NAMALWA (cell line): ENCODE results near the gene LHX2.

Experiments
- DNase-seq: peaks from one replicate; pipeline ENCODE4 v3.0.0-alpha.2; 2015; ENCODE audit warnings: low spot score

LHX2 gene

DNA sequence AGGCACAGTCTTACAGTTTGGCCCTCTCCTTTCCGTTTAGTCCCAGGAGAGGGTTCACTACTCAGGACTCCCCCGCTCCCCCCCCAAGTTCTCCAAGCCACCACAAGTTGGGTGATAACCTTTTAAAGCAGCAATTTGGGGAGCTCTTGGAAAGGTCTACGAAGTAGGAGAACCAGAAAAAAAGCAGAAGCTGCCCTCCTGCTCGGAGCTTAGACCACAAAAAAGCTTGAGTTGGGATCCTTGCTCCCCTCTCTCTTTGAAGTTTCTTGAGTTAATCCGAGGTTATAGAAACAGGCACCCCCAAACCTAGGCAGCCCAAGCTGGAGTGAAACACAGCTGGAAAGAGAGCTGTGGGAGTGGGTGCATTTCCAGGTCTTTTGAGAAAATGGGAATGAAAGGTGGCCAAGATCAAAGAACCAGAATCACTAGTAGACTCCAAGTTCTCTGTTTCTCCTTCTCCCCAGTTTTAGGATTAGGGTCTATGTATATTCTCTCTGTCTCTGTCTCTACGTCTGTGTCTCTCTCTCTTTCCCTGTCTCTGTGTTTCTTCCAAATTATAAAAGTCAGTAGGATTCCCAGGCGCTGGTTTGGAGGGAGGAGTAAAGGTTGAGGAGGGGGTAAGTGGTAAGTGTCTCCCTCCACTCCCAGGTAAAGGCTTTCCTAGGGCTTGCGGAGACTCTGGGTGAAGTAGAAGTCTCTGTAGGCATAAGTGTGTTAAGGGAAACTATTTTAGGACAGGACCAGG lies 2.8 kb downstream of the LHX2 start:
- no peak for DNase-seq

DNA sequence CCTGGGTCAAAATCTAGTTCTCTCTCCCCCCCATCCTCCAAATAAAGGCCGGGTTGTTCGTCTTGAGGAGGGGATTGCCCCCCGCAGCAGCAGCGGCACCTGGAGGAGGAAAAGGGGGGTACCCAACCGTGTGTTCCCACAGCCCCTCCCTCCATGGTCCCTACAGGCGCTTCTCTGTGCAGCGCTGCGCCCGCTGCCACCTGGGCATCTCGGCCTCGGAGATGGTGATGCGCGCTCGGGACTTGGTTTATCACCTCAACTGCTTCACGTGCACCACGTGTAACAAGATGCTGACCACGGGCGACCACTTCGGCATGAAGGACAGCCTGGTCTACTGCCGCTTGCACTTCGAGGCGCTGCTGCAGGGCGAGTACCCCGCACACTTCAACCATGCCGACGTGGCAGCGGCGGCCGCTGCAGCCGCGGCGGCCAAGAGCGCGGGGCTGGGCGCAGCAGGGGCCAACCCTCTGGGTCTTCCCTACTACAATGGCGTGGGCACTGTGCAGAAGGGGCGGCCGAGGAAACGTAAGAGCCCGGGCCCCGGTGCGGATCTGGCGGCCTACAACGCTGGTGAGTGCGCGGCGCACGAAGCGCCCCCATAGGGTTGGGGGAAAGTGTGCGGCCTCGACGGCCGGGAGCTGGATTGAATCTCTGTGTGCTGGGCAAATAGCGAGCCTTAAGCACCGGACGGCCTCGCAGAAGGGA lies 3.5 kb downstream of the LHX2 start:
- no peak for DNase-seq

GRCh38 chr9:124015661-124016131 lies 4.1 kb downstream of the LHX2 start:
- no peak for DNase-seq

DNA sequence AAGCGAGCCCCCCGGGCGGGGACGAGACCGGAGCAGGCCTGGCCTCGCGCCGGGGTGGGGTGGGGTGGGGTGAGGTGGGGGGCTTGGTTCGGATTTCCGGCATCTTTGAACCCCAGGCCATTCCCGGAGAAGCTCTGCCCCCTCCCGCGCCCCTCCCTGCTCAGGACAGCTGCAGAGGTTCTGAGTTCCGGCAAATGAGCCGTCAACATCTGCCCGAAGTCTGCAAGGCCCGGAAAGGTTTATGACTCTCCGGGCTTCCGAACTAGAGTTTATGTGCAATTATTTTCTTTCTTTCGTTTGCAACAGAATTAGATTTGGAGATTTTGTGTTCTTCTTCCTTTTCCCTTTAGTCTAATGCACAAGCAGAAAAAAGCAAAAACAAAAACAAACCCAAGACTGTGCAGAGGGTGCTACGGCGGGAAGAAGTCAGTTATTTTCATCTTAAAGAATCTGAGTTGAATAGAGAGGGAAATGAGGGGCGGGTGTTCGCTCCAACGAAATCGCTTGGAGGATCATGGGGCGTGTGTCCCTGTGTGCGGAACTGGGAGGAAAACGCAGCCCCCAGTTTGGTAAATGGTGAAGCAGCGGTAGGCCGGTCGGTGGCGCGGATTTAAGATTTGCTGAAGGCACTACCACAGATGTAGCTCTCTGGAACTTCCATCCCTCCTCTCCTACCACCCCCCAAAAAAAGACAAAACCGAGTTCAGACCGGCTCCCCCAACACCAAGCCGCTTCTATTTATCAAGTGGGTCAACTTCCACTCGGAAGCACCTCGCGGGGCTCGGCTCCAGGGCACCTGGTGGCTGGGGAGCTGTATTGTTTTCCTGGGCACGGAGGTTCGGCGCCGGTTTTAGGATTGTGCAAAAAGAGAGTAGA lies 4.8 kb downstream of the LHX2 start:
- DNase-seq, result no peak

DNA sequence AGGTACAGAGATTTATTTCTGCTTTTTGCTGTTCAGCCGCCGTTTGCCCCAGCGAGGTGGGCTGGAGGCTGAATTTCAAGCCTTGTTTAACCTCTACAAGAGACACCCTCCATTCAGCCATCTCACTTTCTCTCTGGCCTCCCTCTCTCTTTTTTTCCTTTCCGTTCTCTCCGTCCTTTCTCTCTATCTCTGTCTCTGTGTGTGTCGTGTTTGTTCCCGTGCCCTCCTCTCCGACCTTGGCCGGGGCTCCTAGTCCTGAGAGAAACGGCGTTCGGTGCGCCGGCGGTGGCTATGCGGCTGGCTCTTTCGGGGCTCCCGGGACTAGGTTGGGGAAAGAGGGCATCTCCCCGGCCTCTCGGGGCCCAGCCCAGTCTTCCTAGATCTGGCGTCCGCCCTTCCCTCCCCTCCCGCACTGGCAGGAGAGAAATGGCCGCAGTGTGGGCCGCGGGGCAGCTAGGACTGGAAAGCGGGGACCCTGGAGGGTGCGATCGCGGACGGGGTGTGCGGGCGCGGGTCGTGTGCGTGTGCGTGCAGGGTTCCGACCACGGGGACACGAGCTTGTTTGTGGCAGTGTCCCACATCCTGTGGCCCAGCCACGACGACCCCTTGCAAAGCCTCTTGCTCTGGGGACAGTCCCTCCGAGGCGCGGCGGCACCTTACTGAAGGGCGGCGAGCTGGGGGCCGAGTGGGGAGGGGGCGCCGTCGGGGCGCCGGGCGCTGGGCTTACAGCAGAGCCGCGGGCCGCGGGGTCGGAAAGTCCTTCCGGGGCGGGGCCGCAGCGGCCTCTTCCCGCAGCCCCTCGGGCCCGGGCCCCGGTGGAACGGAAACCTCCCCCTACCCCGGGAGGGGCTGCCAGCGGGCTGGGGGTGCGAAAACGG lies 5.7 kb downstream of the LHX2 start:
- no peak for DNase-seq

- no peak for DNase-seq
These were observed 6.6 kb downstream of the LHX2 start for GRCh38 chr9:124017929-124018729.

DNA sequence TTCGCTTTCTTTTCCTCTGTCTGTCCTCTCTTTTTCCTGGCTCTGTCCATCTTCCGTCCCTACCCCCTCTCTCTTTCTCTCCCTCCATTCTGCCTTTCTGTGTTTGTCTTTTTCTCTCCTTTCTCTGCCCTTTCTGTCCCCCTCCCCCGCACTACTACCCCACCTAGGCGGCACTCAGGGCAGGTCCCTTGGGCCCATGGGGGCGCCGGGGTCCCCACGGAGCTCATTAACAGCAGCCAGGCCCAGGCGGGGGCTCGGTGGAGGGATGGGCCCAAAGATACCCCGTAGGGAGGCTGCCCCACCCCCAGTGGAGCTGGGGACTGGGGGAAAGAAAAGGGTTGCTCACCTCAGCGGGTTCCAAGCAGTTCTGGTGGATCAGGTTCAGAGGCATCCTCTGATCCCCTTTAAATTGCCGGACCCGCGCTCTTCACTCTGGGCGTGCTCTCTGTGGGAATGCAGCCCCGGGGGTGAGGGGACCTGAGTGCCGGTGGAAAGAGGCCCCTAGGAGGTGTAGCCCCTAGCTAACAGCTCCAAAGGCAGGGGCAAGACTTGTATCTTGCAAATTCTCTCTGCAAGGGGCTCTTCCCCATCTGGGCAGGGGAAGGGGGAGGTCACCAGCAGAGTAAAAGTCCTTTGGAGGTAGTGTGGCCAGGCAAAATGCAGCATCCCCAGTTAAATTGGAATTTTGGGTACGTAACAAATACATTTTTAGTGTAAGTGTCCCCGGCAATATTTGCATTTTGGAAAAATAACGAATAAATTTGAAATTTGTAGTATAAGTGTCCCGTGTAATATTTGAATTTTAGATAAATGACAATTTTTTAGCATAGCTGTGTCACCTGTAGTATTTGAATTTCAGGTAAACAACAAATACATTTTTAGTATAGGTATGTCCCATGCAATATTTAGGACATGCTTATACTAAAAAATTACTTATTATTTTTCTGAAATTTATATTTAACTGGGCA lies 7.4 kb downstream of the LHX2 start:
- DNase-seq, result no peak

- DNase-seq, result no peak
These were observed 8.4 kb downstream of the LHX2 start for GRCh38 chr9:124019771-124020519.

- peak; percentile 84 for DNase-seq
These were observed 9.2 kb downstream of the LHX2 start for GRCh38 chr9:124020520-124021384.

- no peak for DNase-seq
These were observed 9.8 kb downstream of the LHX2 start for GRCh38 chr9:124021385-124021769.

DNA sequence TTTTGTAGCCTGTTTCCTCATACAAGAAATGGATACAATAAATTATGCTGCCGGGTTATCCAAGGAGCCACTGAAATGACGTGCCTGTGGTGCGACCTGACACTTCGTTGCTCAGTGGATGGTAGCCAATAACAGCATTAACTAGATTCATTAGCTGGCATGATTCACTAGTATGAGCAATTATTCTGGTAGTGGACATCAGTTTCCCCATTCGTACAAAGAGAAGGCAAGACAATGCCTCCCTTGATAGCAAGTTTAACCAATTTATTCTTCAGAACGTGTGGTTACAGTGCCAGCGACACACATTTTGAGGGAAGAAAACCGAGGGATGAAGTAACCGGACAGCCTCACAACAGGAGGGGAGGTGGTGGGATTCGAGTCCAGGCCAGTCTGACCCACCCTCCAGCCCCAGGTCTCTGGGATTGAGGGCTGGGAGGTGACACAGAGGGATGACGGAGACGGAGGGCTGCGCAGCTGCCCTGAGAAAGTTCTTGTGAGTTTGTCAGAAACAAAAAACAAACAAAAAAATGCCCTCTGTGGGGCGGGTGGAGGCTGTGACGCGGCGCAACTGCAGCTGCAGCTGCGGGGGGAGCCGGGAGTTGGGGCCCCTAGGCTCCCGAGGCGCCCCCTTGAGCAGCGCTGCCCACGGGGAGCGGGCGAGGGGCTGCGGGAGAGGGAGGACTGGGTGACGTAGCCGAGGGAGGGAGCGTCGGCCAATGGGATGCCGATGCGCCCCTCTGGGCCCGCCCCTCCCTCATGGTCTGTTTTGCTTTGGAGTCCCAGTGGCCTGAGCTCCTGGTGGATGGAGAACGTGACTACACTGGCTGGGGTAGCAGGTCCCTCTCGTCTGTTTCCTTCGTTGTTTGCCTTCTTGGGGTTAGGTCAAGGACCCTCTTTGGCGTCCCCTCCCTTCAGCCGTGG lies 10.9 kb downstream of the LHX2 start:
- DNase-seq, result no peak

- DNase-seq, result no peak
These were observed 12.5 kb downstream of the LHX2 start for GRCh38 chr9:124024107-124024506.

GRCh38 chr9:124029617-124030016 lies 18.0 kb downstream of the LHX2 start:
- no peak for DNase-seq

- DNase-seq, result no peak
These were observed 19.4 kb downstream of the LHX2 start for GRCh38 chr9:124030969-124031451.

DNA sequence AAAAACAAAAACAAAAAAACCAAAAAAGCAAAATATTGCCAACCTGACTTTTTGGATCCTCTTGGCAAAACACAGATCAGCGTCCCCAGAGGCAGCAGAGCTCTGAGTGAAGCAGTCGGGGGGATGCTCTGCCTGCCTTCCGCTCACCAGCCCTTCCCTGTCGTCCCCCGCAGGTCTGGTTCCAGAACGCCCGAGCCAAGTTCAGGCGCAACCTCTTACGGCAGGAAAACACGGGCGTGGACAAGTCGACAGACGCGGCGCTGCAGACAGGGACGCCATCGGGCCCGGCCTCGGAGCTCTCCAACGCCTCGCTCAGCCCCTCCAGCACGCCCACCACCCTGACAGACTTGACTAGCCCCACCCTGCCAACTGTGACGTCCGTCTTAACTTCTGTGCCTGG lies 20.7 kb downstream of the LHX2 start:
- DNase-seq, result no peak

DNA sequence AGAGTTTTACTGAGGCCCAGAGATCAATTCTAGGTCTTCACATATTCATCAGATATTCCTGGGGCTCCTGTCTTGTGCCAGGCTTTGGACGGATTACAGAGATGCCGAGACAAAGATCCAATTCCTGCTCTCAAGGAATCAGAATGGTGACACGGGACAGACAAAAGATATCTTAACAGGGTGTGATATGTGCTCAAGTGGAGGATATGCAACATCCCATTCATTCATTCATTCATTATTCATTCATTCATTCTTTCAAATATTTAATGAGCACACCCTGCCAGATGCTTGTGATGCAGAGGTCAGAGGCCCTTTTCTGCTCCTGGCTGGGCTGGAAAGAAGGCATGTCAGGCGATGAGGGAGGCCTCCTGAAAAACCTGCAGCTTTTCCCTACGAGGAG lies 21.8 kb downstream of the LHX2 start:
- DNase-seq, result no peak

- no peak for DNase-seq
These were observed 22.4 kb downstream of the LHX2 start for GRCh38 chr9:124033967-124034366.
